HFFc6 (cell line): Measurements from ENCODE around the gene MAD1L1. TPM values are rescaled to one million over a fixed set of nuclear protein-coding genes. Genes with fewer than 3 reads are reported as not detected.
A peak's percentile ranks its signal among the peaks of the same experiment; 100 is the strongest.

Experiments used
- DNase-seq: peaks from one replicate; pipeline ENCODE4 v3.0.0-alpha.2; 2018
- H3K27ac Mint-ChIP-seq: 2 replicates; pipeline ENCODE4 v1.8.0; 2020; ENCODE audit warnings: mild to moderate bottlenecking, mixed read lengths
- H3K27me3 Mint-ChIP-seq: 2 replicates; pipeline ENCODE4 v1.8.0; 2021; ENCODE audit warnings: mild to moderate bottlenecking, moderate library complexity, mixed read lengths; ENCODE audit not compliant: insufficient read depth
- H3K36me3 Mint-ChIP-seq: 2 replicates; pipeline ENCODE4 v1.8.0; 2021; ENCODE audit warnings: low read depth, mixed read lengths
- H3K4me1 Mint-ChIP-seq: 2 replicates; pipeline ENCODE4 v1.8.0; 2020; ENCODE audit warnings: low read depth, mixed read lengths
- H3K4me3 Mint-ChIP-seq: 2 replicates; pipeline ENCODE4 v1.8.0; 2020; ENCODE audit warnings: mild to moderate bottlenecking, moderate library complexity, mixed read lengths
- H3K9me3 Mint-ChIP-seq: 2 replicates; pipeline ENCODE4 v1.8.0; 2020; ENCODE audit warnings: mild to moderate bottlenecking, mixed read lengths
- total RNA-seq, 6 experiments: library from RNA; stranded (reverse); fragmentation: NEBNext Ultra II Directional; extraction: Animal tissue kit (Norgen Biotek cat#: 25700); gene quantifications; 2 replicates in 1 of 6; 3 replicates in 5 of 6; pipeline ENCODE4 v1.2.3, GENCODE V29; 2021
- TF ChIP-seq, protein P1 (sequence below): fragments of 200-600 bp; sonication (generic); IDR thresholded peaks from 2 replicates; pipeline ENCODE4 v1.5.0; 2021; ENCODE audit warnings: antibody characterized with exemption, mild to moderate bottlenecking

Gene MAD1L1
- total RNA-seq, 6 experiments from 2014 or later = 34.6 to 44.8 (median 40.2) TPM

GRCh38 chr7:1902231-1902855 lies 330.4 kb downstream of the MAD1L1 start:
- Mint-ChIP-seq H3K4me1 (peaks cover 15% of the 10 kb centered on the region), H3K27me3 (no peaks in the 10 kb centered on the region; the same call in 1 of the 2 replicates), H3K4me3 (no peak overlapping the region), H3K36me3 (no peaks in the 10 kb centered on the region; the same call in 1 of the 2 replicates), H3K27ac (no peak overlapping the region), H3K9me3 (no peaks in the 10 kb centered on the region)
- TF ChIP-seq, protein P1, sequence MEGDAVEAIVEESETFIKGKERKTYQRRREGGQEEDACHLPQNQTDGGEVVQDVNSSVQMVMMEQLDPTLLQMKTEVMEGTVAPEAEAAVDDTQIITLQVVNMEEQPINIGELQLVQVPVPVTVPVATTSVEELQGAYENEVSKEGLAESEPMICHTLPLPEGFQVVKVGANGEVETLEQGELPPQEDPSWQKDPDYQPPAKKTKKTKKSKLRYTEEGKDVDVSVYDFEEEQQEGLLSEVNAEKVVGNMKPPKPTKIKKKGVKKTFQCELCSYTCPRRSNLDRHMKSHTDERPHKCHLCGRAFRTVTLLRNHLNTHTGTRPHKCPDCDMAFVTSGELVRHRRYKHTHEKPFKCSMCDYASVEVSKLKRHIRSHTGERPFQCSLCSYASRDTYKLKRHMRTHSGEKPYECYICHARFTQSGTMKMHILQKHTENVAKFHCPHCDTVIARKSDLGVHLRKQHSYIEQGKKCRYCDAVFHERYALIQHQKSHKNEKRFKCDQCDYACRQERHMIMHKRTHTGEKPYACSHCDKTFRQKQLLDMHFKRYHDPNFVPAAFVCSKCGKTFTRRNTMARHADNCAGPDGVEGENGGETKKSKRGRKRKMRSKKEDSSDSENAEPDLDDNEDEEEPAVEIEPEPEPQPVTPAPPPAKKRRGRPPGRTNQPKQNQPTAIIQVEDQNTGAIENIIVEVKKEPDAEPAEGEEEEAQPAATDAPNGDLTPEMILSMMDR = no peak
- DNase-seq = no peak

GRCh38 chr7:1901431-1902210 lies 331.1 kb downstream of the MAD1L1 start:
- Mint-ChIP-seq H3K36me3 (peaks cover 4% of the 10 kb centered on the region; the same call in 1 of the 2 replicates), H3K4me3 (no peak overlapping the region), H3K9me3 (no peaks in the 10 kb centered on the region), H3K27me3 (no peaks in the 10 kb centered on the region; the same call in 1 of the 2 replicates), H3K4me1 (peaks cover 15% of the 10 kb centered on the region), H3K27ac (no peak overlapping the region)
- TF ChIP-seq, protein P1 = no peak
- DNase-seq = no peak

- Mint-ChIP-seq H3K4me3 (no peak overlapping the region), H3K27me3 (no peaks in the 10 kb centered on the region; the same call in 1 of the 2 replicates), H3K9me3 (no peaks in the 10 kb centered on the region), H3K4me1 (peaks cover 15% of the 10 kb centered on the region), H3K36me3 (peaks cover 4% of the 10 kb centered on the region; the same call in 1 of the 2 replicates), H3K27ac (no peak overlapping the region)
- TF ChIP-seq, protein P1 = no peak
- DNase-seq = no peak
These were observed 331.9 kb downstream of the MAD1L1 start for GRCh38 chr7:1900847-1901246.

GRCh38 chr7:1899951-1900762 lies 332.6 kb downstream of the MAD1L1 start:
- Mint-ChIP-seq H3K27ac (no peak overlapping the region; the same call in 1 of the 2 replicates), H3K36me3 (peaks cover 4% of the 10 kb centered on the region; the same call in 1 of the 2 replicates), H3K27me3 (no peaks in the 10 kb centered on the region; the same call in 1 of the 2 replicates), H3K4me1 (peaks cover 15% of the 10 kb centered on the region), H3K4me3 (no peak overlapping the region), H3K9me3 (no peaks in the 10 kb centered on the region)
- TF ChIP-seq, protein P1 = no peak
- no peak for DNase-seq

GRCh38 chr7:1899196-1899595 lies 333.5 kb downstream of the MAD1L1 start:
- Mint-ChIP-seq H3K27ac (peak overlapping the region; percentile 93), H3K36me3 (peaks cover 4% of the 10 kb centered on the region; the same call in 1 of the 2 replicates)

More at GRCh38 chr7:1899196-1899595, 333.5 kb downstream of the MAD1L1 start:
- peak overlapping the region; percentile 63 for H3K4me3 Mint-ChIP-seq
- TF ChIP-seq, protein P1 = no peak
- H3K27me3 Mint-ChIP-seq = no peaks in the 10 kb centered on the region; the same call in 1 of the 2 replicates
- H3K9me3 Mint-ChIP-seq = no peaks in the 10 kb centered on the region
- peaks cover 15% of the 10 kb centered on the region for H3K4me1 Mint-ChIP-seq
- DNase-seq = peak; percentile 84
